HL-60 (cell line): Measurements from ENCODE around the gene OSBPL7.
A peak's percentile ranks its signal among the peaks of the same experiment; 100 is the strongest.

ENCODE experiments used
- POLR2AphosphoS5 ChIP-seq: IDR thresholded peaks from 2 replicates; pipeline ENCODE4 v1.6.1; 2012; ENCODE audit warnings: low read depth
- SPI1 ChIP-seq: IDR thresholded peaks from 2 replicates; pipeline ENCODE4 v1.6.1; 2012; ENCODE audit warnings: low read depth, mild to moderate bottlenecking, borderline replicate concordance
- TF ChIP-seq, protein P1 (sequence below): IDR thresholded peaks from one replicate; pipeline ENCODE4 v1.5.1; 2011; ENCODE audit warnings: low read length, control low read depth, inconsistent platforms; ENCODE audit not compliant: insufficient read depth
- TF ChIP-seq, protein P2 (sequence below): IDR thresholded peaks from 2 replicates; pipeline ENCODE4 v1.6.1; 2012; ENCODE audit warnings: low read depth; ENCODE audit not compliant: insufficient replicate concordance

DNA sequence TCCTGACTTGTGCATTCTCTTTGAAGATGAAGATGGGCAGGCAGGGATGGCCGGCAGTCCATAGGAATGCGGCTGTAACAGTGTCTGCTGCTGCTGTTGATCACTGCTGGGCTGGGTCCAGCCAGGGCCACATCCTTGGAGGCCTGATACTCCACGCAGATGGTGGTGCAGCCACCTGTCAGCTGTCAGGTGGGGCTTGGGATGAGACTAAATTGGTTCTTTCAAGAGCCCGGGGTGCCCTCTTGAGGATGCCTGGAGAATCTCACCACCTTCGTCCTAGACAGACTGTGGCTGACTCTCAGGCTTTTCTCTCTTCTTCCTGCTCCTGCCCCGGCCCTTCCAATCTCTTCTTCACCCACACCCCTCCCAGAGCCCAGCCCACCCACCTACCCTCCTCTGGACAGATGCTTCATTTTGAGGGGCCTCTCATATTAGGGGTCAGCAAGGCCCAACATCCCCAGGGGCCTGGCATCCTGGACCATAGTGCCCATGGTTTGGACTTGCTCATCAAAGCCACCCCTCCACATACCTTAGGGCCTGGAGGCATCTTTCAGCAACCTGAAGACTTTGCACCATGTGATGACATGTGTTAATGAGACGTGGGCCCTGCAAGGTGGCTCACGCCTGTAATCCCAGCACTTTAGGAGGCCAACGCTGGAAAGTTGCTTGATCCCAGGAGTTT, 19.1 kb downstream of the OSBPL7 start:
- TF ChIP-seq, protein P1, sequence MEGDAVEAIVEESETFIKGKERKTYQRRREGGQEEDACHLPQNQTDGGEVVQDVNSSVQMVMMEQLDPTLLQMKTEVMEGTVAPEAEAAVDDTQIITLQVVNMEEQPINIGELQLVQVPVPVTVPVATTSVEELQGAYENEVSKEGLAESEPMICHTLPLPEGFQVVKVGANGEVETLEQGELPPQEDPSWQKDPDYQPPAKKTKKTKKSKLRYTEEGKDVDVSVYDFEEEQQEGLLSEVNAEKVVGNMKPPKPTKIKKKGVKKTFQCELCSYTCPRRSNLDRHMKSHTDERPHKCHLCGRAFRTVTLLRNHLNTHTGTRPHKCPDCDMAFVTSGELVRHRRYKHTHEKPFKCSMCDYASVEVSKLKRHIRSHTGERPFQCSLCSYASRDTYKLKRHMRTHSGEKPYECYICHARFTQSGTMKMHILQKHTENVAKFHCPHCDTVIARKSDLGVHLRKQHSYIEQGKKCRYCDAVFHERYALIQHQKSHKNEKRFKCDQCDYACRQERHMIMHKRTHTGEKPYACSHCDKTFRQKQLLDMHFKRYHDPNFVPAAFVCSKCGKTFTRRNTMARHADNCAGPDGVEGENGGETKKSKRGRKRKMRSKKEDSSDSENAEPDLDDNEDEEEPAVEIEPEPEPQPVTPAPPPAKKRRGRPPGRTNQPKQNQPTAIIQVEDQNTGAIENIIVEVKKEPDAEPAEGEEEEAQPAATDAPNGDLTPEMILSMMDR = peak; percentile 66
- no peak for TF ChIP-seq POLR2AphosphoS5
- no peak for TF ChIP-seq SPI1
- TF ChIP-seq, protein P2, sequence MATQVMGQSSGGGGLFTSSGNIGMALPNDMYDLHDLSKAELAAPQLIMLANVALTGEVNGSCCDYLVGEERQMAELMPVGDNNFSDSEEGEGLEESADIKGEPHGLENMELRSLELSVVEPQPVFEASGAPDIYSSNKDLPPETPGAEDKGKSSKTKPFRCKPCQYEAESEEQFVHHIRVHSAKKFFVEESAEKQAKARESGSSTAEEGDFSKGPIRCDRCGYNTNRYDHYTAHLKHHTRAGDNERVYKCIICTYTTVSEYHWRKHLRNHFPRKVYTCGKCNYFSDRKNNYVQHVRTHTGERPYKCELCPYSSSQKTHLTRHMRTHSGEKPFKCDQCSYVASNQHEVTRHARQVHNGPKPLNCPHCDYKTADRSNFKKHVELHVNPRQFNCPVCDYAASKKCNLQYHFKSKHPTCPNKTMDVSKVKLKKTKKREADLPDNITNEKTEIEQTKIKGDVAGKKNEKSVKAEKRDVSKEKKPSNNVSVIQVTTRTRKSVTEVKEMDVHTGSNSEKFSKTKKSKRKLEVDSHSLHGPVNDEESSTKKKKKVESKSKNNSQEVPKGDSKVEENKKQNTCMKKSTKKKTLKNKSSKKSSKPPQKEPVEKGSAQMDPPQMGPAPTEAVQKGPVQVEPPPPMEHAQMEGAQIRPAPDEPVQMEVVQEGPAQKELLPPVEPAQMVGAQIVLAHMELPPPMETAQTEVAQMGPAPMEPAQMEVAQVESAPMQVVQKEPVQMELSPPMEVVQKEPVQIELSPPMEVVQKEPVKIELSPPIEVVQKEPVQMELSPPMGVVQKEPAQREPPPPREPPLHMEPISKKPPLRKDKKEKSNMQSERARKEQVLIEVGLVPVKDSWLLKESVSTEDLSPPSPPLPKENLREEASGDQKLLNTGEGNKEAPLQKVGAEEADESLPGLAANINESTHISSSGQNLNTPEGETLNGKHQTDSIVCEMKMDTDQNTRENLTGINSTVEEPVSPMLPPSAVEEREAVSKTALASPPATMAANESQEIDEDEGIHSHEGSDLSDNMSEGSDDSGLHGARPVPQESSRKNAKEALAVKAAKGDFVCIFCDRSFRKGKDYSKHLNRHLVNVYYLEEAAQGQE = no peak
